NB4 (cell line): ENCODE data around the gene DLGAP4.

Source experiments
- DNase-seq: peaks from one replicate; pipeline ENCODE4 v3.0.0; 2010; ENCODE audit warnings: low read depth
- H3K4me3 ChIP-seq: one replicate; pipeline ENCODE4 v1.5.1; 2011; ENCODE audit warnings: mild to moderate bottlenecking, low read depth, low read length, moderate library complexity
- MYC ChIP-seq: IDR thresholded peaks from 2 replicates; pipeline ENCODE4 v1.6.1; 2011; ENCODE audit warnings: low read depth, low read length
- POLR2A ChIP-seq: IDR thresholded peaks from 2 replicates; pipeline ENCODE4 v1.6.1; 2011; ENCODE audit warnings: mild to moderate bottlenecking; ENCODE audit not compliant: insufficient read length; ENCODE audit errors: extremely low read depth
- TF ChIP-seq, protein P1 (sequence below): IDR thresholded peaks from 2 replicates; pipeline ENCODE4 v1.6.1; 2011; ENCODE audit warnings: low read depth, low read length
- TF ChIP-seq, protein P2 (sequence below): IDR thresholded peaks from one replicate; pipeline ENCODE4 v1.5.1; 2012; ENCODE audit warnings: low read depth, low read length

DLGAP4 gene

DNA sequence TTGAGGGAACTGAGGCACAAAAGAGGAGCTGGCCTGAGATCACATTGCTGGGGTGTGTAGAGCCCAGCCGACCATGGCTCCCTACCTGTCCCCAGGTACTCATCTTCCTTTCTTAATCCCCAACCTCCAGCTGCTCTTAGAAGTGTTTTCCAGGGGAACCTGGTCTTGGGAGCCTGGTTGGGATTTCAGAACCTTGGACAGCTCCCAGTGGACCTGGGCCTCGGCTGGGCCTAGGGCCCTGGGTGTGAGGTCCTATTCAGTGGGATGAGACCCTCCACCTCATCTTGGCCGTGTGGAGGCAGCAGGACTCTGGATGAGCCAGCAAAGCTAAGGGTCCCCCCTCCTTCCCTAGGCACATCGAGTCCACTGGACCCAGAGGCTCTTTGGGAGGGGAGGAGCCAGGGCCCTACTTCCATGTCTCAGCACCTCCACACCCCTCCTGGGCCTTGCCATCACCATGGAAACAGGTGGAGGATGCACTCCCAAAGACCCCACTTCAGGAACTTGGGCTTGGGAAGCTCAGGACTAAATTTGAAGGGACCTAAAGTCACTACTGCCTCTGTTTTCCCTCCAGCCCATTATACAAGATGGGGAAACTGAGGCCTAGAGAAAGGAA is 38.5 kb downstream of the DLGAP4 start:
- no peak overlapping the region for H3K4me3 ChIP-seq
- TF ChIP-seq, protein P1, sequence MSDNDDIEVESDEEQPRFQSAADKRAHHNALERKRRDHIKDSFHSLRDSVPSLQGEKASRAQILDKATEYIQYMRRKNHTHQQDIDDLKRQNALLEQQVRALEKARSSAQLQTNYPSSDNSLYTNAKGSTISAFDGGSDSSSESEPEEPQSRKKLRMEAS: no peak
- TF ChIP-seq, protein P2, sequence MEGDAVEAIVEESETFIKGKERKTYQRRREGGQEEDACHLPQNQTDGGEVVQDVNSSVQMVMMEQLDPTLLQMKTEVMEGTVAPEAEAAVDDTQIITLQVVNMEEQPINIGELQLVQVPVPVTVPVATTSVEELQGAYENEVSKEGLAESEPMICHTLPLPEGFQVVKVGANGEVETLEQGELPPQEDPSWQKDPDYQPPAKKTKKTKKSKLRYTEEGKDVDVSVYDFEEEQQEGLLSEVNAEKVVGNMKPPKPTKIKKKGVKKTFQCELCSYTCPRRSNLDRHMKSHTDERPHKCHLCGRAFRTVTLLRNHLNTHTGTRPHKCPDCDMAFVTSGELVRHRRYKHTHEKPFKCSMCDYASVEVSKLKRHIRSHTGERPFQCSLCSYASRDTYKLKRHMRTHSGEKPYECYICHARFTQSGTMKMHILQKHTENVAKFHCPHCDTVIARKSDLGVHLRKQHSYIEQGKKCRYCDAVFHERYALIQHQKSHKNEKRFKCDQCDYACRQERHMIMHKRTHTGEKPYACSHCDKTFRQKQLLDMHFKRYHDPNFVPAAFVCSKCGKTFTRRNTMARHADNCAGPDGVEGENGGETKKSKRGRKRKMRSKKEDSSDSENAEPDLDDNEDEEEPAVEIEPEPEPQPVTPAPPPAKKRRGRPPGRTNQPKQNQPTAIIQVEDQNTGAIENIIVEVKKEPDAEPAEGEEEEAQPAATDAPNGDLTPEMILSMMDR: no peak
- TF ChIP-seq POLR2A: no peak
- TF ChIP-seq MYC: no peak
- peak; percentile 55 for DNase-seq

DNA sequence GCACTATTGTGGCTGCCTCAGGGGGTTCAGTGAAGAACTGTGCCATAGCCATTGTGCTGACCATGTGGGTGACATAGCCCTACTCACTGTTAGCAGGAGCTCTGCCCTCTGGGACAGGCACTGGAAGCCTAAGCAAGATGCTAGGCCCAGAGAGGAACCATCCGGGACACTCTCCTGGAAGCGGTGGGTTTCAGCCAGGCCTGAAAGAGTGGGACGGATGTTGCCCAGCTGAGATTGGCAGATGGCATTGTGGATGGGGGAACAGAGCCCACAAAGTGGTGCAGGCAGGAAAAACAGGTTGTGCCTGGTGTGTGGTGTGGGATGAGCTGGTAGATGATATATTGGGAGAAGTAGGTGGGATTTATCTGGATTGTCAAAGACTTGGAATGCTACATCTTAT is 40.1 kb downstream of the DLGAP4 start:
- no peak for DNase-seq
- no peak for TF ChIP-seq MYC
- TF ChIP-seq, protein P1: no peak
- TF ChIP-seq POLR2A: no peak
- TF ChIP-seq, protein P2: no peak
- H3K4me3 ChIP-seq: no peak overlapping the region

DNA sequence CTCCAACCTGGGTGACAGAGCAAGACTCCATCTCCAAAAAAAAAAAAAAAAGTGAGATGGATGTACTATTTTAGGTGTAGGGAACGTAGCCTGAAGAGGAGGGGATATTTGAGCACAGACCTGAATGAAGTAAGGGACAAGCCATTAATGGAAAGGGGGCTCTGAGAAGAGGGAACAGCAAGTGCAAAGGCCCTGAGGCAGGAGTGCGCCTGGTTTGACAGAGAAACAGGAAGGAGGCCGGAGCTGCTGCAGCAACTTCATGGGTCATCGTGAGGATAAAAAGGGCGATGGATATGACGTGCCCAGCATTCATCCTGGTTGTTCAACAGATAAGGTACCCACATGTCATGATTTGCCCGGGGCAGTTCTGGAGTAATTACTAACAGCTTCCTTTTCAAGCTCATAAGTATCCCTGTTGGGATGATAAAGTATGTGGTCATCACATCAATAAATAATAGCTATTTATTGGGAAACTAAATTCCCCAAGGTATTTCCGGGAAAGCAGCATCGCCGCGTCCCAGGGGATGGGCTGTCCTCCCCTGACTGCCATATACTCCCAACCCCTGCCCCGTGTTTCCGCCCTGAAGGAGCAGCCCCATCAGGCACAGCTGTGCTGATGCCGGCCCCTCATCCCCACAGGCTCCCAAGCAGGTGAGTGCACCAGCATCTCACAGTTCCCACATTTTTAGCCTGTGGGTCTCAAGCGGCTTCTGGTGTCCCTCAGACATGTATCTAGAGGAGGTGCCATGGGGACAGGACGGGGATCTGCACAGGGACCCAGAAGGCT is 43.4 kb downstream of the DLGAP4 start:
- no peak for DNase-seq
- no peak for TF ChIP-seq MYC
- TF ChIP-seq, protein P1: no peak
- no peak for TF ChIP-seq POLR2A
- TF ChIP-seq, protein P2: no peak
- H3K4me3 ChIP-seq: no peak overlapping the region

DNA sequence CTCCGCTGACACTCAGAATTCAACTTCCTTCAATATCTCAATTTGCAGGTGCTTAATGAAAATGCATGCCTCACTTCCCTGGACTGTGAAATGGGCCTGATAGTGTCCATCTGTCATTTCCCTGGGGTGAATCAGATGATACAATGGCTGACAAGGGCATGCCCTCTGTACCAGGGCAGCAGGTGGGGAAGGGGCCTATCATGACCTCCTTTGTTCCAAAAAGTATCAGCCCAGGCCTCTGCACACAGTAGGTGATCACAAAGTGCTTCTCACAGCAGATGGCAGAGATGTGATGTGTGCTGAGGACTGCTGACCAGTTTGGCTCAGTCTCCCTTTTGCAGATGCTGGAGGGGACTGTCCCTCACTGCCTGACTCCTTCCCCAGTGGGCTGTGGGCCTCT is 44.3 kb downstream of the DLGAP4 start:
- TF ChIP-seq, protein P2: no peak
- TF ChIP-seq MYC: no peak
- TF ChIP-seq, protein P1: no peak
- no peak for TF ChIP-seq POLR2A
- no peak overlapping the region for H3K4me3 ChIP-seq
- DNase-seq: no peak

DNA sequence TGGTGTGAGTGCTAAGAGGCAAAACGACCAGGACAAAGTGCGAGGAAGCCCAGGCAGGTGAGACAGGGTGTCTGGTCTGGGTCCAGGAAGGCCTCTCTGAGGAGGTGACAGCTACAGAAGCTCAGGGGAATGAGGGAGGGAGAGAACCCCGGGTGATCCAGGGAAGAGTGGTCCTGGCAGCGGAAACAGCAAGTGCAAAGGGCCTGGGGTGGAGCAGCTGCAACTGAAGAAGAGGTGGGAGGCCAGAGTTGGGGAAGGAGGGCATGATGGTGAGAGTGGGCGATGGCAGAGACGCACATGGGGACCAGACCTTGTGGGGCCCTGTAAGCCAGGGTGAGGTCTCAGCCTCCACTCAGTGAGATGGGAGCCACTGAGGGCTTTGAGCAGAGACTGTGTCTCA is 45.8 kb downstream of the DLGAP4 start:
- H3K4me3 ChIP-seq: no peak overlapping the region
- DNase-seq: no peak
- TF ChIP-seq, protein P1: no peak
- TF ChIP-seq MYC (no peak), POLR2A (no peak)
- TF ChIP-seq, protein P2: no peak
